Stimulated activated CD8-positive, alpha-beta memory T cell treated with anti-CD3 and anti-CD28 coated beads, Interleukin-12 subunit alpha, Interleukin-12 subunit beta, amount 100 ng/mL, for 24 hours (primary cell): Measurements from ENCODE around the gene ZNF207.
"Not testable (repeated sequence)": the region's sequence is repeated elsewhere in the genome, so short reads cannot be mapped to it uniquely, and the experiment has no call there.

Source experiments
- DNase-seq: peaks from one replicate; pipeline ENCODE4 v3.0.0-alpha.2; 2020; ENCODE audit errors: extremely low read depth

The ZNF207 gene

DNA sequence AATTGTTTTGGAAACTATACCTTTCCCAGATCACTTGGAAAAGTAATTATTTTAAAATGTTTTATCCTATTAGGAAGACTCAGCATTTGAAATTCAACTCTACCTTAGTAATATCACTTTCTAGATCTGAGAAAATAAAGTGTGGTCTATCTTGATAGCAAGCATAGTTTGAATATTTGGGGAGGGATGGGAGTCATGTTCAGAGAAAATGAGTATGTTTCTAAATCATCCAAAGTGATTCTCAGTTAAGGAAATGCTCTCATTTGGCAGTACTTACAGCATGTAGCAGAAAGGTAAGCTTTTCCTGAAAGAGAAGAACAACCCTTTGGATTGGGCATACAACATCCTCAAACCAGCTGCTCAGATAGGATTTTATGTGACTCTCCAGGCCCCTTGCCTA, 14.9 kb upstream of the ZNF207 start:
- no peak for DNase-seq

DNA sequence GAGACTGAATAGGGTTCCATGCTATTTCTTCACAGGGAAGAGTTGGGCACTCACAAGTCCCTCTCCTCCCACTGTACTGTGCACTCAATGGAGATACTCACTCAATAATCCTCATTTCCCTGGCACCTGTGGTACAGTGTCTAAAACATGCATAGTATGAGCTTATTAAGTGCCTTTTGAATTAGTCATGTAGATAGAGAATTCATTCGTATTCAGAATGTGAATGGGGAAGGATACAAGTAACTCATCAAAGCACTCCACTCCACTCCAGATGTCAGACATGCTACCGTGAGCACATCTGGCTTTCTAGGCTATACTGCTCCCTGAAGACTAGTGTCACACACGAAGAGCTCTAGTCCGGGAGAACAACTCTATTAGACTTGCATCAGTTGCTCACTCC, 14.3 kb upstream of the ZNF207 start:
- DNase-seq, result no peak

DNA sequence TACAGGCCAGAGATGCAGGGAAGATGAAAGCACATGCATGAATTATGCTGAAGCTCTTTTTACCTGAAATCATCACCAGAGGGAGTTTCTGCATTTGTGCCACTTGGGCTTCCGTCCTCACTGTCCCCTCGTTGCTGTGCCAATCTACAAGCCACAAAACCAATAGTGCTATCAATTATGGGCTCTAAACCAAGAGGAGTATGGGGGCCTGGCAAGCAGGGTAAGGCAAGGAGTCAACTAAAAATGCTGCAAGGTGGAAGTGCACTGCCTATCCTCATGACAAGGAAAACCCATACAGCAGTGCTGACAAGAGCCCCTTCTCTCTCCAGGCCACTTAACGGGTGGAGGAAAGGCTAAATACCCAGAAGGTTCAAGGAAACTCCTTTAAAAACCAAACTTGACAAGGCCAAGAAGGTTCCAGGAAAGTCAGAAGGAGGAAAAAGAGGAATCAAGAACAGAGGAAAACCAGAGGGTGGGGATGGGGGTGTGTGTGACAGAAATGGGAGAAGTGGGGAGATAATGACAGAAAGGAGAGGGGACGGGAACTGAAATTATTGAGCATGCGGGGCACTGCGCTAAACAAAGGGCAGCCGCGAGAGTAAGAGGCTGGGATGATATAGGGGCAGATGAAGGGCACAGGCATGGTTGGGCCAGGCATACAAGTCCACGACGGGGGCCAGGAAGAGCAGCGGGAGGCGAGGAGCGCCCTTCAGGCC, 8.7 kb upstream of the ZNF207 start:
- no peak for DNase-seq

DNA sequence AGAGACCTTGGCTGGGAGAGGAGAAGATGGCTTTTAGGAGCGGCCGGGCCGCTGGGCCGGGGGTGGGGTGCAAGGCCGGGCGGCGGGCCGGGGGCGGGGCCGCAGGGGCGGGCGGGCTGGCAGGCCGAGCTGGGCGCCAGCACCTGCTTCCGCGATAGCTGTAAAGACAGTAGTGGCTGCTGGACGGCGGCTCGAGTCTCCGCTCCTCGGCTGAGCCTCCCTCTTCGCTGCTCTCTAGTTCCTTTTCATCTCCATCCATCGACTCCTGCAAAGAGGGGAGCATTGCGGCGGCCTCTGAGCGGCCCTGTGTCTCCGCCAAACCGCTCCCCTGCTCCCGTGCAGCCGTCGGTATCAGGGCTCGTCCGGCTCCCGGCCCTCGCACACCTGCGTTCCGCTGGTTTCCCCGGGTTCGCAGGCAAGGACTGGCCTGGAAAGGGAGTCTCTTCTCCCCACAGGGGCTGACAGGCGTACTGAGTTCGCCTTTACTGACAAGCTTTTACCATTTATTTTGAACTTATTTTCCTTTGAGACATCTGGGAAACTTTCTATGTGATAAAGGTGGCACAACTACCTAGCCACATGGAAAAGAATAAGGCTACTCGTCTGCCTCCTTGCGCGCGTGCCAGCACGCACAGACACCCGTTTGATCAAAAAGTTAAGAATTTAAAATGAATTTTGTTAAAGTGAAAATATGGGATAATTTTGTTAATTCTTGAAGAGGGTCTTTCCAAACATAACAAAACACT, 7.9 kb upstream of the ZNF207 start, which contains the start of gene C17orf75:
Gene C17orf75 (minus strand): TSS at position 317 of the 746 bp plus-strand sequence. CDS start 34 bp downstream, at position 283.
- peak; percentile 48 for DNase-seq

DNA sequence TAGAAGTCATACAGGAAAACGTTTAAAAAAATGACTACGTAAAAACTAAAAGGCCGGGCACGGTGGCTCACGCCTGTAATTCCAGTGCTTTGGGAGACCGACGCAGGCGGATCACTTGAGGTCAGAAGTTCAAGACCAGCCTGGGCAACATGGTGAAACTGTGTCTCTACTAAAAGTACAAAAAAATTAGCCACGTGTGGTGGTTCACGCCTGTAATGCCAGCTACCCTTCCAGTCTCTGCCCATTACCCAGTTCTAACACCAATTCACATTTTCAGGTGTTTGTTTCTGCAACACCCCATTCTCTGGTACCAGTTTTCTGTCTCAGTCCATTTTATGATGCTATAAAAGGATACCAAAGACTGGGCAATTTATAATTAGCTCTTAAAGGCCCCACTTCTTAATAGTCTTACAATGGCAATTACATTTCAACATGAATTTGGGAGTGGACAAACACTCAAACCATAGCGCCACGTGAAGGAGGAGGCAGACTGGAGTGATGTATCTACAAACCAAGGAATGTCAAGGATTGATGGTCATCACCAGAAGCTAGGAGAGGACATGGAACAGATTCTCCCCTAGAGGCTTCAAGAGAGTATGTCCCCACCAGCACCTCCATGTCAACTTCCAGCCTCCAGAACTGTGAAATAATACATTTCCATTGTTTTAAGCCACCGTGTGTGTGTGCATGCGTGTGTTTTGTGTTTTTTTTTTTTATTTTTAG, 7.2 kb upstream of the ZNF207 start:
- DNase-seq, result no peak

DNA sequence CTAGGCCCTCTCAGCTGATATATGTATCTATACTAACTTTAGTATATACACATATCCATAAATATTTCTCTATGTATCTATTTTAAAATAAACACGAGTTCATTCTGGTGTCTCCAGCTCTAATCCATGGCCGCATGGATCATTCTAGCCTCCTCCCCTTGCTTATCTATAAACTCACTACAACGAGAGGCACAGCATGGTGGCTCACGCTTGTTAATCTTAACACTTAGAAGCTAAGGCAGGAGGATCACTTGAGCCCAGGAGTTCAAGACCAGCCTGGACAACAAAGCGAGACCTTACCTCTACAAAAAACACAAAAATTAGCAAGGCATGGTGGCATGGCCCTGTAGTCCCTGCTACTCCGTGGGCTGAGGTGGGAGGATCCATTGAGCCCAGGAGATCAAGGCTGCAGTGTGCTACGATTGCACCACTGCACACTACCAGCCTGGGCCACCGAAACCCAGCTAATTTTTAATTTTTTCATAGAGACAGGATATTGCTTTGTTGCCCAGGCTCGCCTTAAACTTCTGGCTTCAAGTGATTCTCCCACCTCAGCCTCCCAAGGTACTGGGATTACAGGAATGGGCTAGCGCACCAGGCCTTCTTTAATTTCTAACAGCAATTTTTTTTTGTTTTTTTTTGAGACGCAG, 3.9 kb upstream of the ZNF207 start:
- no peak for DNase-seq

DNA sequence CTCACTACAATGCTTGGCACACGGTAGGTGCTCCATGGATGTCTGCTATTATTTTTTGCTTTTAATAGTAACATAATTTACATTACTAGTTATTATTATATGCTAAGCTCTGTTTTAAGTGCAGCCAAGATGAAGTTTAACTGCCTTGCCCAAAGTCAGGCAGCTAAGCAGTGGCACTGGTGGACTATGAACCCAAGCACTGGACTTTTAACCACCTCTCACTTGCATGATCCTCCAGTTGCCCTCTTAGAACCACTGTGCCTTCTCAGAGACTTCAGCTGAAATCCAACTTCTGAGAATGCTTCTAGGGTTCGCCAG, 1.5 kb upstream of the ZNF207 start:
- DNase-seq, result no peak

DNA sequence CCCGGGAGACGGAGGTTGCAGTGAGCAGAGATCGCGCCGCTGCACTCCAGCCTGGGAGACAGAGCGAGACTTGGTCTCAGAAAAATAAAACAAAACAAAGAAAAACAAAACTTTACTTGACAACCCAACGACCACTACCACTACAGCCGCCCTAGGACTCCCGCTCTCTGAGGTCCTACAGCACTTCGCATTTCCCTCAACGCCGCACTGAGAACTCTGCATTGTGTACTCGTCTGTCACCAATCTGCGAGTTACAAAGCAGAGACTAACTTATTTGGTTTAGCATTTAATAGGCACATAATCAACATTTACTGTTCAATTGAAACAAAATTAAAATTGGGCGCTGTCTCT, 479 bp upstream of the ZNF207 start:
- DNase-seq, result no peak

DNA sequence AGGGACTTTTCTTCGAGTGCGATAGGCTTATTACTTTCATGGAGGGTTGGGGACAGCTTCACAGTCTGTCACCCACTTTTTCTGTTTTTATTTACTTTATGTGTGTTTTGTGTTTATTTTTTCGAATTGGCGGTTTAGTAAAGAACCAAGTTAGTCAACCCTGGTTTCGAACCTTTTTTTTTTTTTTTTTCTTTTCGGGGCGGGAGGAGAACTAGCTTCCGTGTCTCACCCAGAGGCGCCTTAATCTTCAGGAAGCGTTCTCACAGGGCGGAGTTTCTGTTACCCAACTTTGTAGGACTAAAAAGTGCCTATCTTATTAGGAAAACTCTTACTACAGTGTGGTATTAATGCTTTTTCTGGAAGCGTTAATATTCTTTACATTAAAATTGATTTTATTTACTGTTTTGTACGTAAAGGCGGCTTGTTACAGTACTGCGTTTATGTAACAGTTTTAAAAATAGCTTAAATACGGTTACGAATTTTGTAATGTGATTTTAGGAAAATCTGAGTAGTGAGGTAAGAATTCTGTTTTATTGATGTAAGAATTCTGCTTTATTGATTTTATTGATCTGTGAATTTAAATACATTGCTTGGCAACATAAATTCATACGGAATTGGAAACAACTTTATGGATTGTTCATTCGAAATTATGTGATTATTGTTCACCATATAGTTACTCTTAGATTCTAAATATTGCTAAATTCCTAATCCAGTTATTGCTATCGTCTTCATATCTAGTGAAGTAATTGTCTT, 885 bp downstream of the ZNF207 start:
- DNase-seq, result no peak

DNA sequence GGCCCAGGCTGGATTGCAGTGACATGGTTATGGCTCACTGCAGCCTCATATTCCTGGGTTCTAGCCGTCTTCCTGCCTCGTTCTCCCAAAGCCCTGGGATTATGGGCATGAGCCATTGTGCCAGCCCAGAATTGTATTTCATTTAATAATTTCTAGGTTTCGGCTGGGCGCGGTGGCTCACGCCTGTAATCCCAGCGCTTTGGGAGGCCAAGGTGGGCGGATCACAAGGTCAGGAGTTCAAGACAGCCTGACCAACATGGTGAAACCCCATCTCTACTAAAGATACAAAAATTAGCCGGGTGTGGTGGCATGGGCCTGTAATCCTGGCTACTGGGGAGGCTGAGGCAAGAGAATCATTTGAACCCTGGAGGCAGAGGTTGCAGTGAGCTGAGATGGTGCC, 2.8 kb downstream of the ZNF207 start:
- DNase-seq, result not testable (repeated sequence)

DNA sequence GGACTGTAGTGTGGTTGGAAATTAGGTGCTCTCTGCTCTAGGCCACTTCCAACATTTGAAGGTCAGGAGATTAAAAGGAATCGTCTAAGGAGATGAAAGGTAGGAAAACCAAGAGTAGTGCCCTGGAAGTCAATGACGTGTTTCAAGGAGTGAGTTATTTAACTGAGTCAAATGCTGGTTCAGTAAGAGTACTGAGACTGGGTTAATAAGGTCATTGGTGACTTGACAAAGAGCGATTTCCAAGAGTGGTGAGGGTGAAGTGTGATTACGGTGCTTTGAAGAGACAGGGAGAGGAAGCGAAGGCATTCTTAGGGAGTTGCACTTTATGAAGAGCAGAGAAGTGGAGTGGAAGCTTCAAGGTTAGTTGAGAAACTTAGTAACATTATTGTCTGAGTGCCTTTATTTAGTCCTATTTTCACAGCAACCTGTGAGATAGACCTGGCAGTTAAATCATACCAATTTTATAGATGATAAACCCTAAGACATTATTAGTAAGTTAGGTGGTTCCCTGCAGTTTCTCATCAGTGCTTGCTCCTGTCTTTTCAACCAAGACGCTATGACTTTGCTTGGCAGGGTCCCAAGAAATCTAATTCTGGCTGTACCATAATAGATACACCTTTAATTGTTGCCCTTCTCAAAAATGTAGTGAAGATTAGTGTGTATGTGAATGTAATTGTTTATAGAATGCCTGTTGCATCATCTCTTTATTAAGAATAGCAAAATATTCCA, 5.9 kb downstream of the ZNF207 start:
- no peak for DNase-seq

DNA sequence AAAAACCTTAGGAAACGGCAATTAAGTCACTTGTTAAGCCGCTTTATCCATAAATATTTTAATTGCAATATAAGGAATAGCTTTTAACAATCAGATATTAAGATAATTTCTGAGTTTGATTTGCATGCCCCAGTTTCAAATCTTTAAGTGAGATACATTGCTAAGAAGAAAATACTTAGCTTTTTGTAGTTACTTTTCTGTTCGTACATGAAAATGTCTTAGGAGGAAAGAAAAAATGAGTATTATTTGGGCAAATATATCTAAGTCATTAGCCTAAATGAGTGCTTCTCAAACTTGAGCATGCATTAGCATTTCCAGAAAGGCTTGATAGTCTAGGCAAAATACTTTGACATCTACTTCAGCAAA, 6.4 kb downstream of the ZNF207 start:
- DNase-seq, result no peak

DNA sequence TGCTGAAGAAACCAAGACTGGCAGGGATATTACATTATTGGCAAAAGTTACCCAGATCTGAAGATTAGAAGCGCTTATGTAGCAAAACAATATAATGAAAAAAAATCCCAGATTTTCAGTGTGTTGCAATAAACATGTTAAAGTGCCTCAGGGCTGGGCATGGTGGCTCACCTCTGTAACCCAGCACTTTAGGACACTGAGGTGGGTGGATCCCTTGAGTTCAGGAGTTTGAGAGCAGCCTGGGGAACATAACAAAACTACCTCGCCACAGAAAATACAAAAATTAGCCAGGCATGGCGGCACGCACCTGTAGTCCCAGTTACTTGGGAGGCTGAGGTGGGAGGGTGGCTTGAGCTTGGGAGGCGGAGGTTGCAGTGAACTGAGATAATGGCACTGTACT, 6.8 kb downstream of the ZNF207 start:
- DNase-seq, result no peak

DNA sequence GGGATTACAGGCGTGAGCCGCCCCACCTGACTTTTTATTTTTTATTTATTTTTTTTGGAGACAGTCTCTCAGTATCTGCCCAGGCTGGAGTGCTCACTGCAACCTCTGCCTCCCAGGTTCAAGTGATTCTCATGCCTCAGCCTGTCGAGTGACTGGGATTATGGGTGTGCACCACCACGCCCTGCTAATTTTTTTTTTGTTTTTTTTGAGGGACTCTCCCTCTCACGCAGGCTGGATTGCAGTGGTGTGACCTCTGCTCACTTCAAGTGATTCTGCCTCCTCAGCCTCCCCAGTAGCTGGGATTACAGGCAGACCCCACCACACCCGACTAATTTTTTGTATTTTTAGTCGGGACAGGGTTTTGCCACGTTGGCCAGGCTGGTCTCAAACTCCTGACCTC, 7.7 kb downstream of the ZNF207 start:
- DNase-seq, result no peak

DNA sequence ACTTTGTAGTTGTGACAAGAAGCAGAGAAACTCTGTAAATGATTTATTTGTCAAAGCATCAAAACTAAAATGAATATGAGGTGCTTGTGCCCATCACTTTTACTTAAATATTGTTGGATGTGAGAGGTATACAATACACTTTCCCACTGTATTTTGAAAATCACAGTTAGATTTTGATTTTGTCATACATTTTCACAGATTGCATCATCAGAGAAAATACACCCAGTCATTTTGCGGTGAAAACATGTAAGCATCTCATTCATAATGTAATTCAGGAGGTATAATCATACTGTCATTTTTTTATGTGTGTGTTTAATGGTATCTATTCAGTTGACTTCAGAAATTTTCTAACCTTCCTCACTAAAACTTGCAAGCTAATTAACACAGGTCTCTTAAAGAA, 11.3 kb downstream of the ZNF207 start:
- no peak for DNase-seq

DNA sequence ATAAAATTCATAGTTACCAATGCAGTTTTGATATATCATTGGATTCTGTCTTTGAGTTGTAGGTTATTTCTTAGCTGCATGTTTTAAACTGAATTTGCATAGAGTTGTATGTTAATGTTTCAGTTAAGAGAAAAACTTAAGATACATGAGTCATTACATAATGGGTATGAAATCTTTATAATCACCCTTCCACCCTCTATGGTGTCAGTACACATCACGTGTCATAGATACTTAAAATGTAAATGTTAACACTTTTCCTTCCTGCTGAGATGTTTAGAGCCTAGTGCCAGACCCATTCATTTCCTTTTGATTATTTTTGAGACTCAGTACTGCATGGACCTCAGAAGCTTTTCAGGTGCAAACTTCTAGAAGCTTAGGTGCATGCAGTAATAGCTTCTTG, 20.5 kb downstream of the ZNF207 start:
- DNase-seq, result no peak

DNA sequence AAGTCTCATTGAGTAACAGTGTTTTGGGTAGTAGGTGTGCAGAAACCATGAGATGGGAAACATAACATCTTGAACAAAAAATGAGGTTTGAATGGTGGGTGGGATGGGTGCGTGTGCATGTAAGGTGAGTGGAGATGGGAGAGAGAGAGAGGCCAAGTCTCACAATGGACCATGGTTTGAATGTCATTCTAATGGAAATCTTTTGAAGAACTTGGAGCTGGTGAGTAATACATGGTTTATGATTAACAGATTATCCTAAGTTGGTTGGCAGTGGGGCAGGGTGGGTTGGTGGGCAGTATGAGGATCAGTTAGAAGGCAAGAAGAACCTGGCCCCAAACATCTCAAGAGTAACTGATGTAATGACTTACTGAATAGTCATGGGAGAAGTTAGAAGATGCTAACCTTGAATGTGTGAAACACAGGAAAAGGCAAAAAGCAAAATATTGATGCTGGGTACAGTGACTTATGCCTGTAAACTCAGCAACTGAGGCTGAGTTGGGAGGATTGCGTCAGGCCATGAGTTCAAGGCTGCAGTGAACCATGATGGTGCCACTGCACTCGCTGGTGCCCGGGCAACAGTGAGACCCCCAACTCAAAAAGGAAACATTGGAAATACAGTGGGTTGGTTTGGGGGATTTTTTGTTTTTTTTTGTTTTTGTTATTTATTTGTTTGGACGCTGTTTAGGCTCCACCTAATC, 32.7 kb downstream of the ZNF207 start:
- DNase-seq, result no peak

DNA sequence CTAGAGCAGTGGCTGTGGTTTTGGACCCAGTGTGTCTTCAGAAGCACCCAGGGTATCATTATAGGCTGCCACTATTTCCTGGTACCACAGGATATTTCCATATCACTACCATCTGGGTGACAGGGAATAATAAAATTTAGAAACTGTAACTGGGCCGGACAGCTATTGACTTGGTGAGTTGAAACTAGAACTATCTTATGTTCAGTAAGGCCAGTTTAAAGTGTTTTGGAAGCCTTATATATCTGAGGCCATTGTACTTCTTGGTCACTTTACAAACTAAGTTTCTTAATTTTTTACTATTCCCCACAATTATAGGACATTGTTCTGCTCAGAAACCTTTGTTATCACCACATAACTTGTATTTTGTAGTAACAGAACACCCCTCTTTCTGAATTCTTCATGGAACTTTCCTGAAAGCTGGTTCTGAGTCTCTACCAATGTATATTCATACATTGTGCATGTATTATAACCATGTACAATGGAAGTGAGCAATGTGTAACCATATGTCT, 34.0 kb downstream of the ZNF207 start:
- no peak for DNase-seq

DNA sequence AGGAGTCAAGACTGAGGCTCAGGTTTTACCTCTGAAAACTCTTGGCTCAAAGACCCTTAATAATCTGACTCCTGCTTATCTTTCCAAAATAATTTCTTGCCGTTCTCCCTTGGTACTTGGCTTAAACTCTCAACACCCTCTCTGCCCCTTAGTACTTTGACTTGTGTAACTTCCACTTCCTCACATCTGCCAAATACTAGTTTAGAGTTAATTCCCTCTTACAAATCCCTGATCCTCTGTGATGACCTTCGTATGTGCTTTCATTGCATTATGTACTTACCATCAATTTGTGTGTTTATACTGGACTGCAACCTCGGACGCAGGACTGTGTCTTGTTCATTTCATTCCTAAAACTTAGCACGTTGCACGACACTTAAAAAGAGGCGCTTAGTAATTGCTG, 35.2 kb downstream of the ZNF207 start:
- DNase-seq, result no peak

DNA sequence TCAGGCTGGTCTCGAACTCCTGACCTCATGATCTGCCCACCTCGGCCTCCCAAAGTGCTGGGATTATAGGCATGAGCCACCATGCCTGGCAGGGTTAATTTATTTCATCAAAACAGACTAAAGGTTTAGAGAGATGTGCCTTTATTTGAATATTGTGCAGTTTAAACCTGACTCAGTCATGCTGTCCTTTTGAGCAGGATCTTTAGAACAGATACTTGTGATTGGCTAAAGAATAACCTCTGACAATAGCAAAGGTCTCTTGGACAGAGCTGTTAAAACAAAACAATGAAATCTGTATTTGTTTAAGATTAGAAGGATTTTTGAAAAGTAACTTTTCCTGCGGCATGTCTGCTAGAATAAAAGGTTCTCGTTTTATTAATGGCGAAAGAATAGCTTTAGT, 36.0 kb downstream of the ZNF207 start:
- no peak for DNase-seq
